Activated naive CD8-positive, alpha-beta T cell treated with anti-CD3 and anti-CD28 coated beads for 36 hours (primary cell): ENCODE results near the gene IL1R1. TPM values are rescaled to one million over a fixed set of nuclear protein-coding genes. Genes with fewer than 3 reads are reported as not detected.

Source experiments
- DNase-seq: peaks from one replicate; pipeline ENCODE4 v3.0.0; 2021
- H3K27ac Mint-ChIP-seq: one replicate; pipeline ENCODE4 v1.8.0; 2022; ENCODE audit warnings: mild to moderate bottlenecking, moderate library complexity, mixed read lengths
- H3K27me3 Mint-ChIP-seq: one replicate; pipeline ENCODE4 v1.8.0; 2022; ENCODE audit warnings: mild to moderate bottlenecking, mixed read lengths
- H3K36me3 Mint-ChIP-seq: one replicate; pipeline ENCODE4 v1.8.0; 2021; ENCODE audit warnings: mild to moderate bottlenecking, mixed read lengths
- H3K4me1 Mint-ChIP-seq: one replicate; pipeline ENCODE4 v1.8.0; 2021; ENCODE audit warnings: mixed read lengths
- H3K4me3 Mint-ChIP-seq: one replicate; pipeline ENCODE4 v1.8.0; 2022; ENCODE audit warnings: mild to moderate bottlenecking, moderate library complexity, mixed read lengths
- H3K9me3 Mint-ChIP-seq: one replicate; pipeline ENCODE4 v1.8.0; 2022; ENCODE audit warnings: mixed read lengths
- total RNA-seq, 2 experiments: library from RNA; stranded (reverse); gene quantifications; one replicate each; pipeline ENCODE4 v1.2.3, GENCODE V29; 2021

The IL1R1 gene
- total RNA-seq, 2 experiments from 2014 or later: 0.70 to 1.2 TPM

- H3K27ac Mint-ChIP-seq: no peak overlapping the region
- H3K9me3 Mint-ChIP-seq: peaks cover 2% of the 10 kb centered on the region
- no peaks in the 10 kb centered on the region for H3K27me3 Mint-ChIP-seq
- no peak overlapping the region for H3K4me3 Mint-ChIP-seq
- peaks cover 8% of the 10 kb centered on the region for H3K36me3 Mint-ChIP-seq
- DNase-seq: no peak
- H3K4me1 Mint-ChIP-seq: no peaks in the 10 kb centered on the region
Measured at GRCh38 chr2:102159295-102159694, 16.7 kb downstream of the IL1R1 start.

- no peaks in the 10 kb centered on the region for H3K36me3 Mint-ChIP-seq
- no peak for DNase-seq
- peaks cover 9% of the 10 kb centered on the region for H3K4me1 Mint-ChIP-seq
- H3K4me3 Mint-ChIP-seq: no peak overlapping the region
- H3K27ac Mint-ChIP-seq: no peak overlapping the region
- no peaks in the 10 kb centered on the region for H3K27me3 Mint-ChIP-seq
- H3K9me3 Mint-ChIP-seq: peaks cover 2% of the 10 kb centered on the region
Measured at GRCh38 chr2:102166189-102166845, 23.8 kb downstream of the IL1R1 start.

GRCh38 chr2:102168026-102168771 is 25.7 kb downstream of the IL1R1 start:
- peaks cover 13% of the 10 kb centered on the region for H3K4me1 Mint-ChIP-seq
- no peaks in the 10 kb centered on the region for H3K36me3 Mint-ChIP-seq
- H3K9me3 Mint-ChIP-seq: no peaks in the 10 kb centered on the region
- H3K27ac Mint-ChIP-seq: no peak overlapping the region
- DNase-seq: no peak
- H3K4me3 Mint-ChIP-seq: no peak overlapping the region
- no peaks in the 10 kb centered on the region for H3K27me3 Mint-ChIP-seq

- no peaks in the 10 kb centered on the region for H3K27me3 Mint-ChIP-seq
- H3K36me3 Mint-ChIP-seq: no peaks in the 10 kb centered on the region
- H3K27ac Mint-ChIP-seq: no peak overlapping the region
- no peaks in the 10 kb centered on the region for H3K9me3 Mint-ChIP-seq
- DNase-seq: no peak
- H3K4me3 Mint-ChIP-seq: no peak overlapping the region
- peaks cover 4% of the 10 kb centered on the region for H3K4me1 Mint-ChIP-seq
Measured at GRCh38 chr2:102171946-102172345, 29.4 kb downstream of the IL1R1 start.

GRCh38 chr2:102172745-102173144 is 30.2 kb downstream of the IL1R1 start:
- Mint-ChIP-seq H3K9me3 (no peaks in the 10 kb centered on the region), H3K4me1 (peaks cover 4% of the 10 kb centered on the region), H3K27me3 (peaks cover 2% of the 10 kb centered on the region), H3K4me3 (no peak overlapping the region), H3K36me3 (no peaks in the 10 kb centered on the region), H3K27ac (no peak overlapping the region)
- no peak for DNase-seq

- Mint-ChIP-seq H3K4me1 (peaks cover 4% of the 10 kb centered on the region), H3K27me3 (peaks cover 7% of the 10 kb centered on the region), H3K36me3 (no peaks in the 10 kb centered on the region), H3K4me3 (no peak overlapping the region), H3K9me3 (no peaks in the 10 kb centered on the region), H3K27ac (no peak overlapping the region)
- no peak for DNase-seq
Measured at GRCh38 chr2:102176172-102176571, 33.6 kb downstream of the IL1R1 start.

GRCh38 chr2:102177814-102178478 is 35.4 kb downstream of the IL1R1 start:
- Mint-ChIP-seq H3K27ac (no peak overlapping the region), H3K4me1 (peaks cover 1% of the 10 kb centered on the region), H3K27me3 (peaks cover 20% of the 10 kb centered on the region), H3K9me3 (no peaks in the 10 kb centered on the region), H3K36me3 (no peaks in the 10 kb centered on the region), H3K4me3 (no peak overlapping the region)
- no peak for DNase-seq

- H3K4me3 Mint-ChIP-seq: no peak overlapping the region
- peaks cover 27% of the 10 kb centered on the region for H3K27me3 Mint-ChIP-seq
- H3K36me3 Mint-ChIP-seq: no peaks in the 10 kb centered on the region
- no peak overlapping the region for H3K27ac Mint-ChIP-seq
- no peak for DNase-seq
- H3K9me3 Mint-ChIP-seq: no peaks in the 10 kb centered on the region
- H3K4me1 Mint-ChIP-seq: no peaks in the 10 kb centered on the region
Measured at GRCh38 chr2:102179061-102179460, 36.5 kb downstream of the IL1R1 start.

GRCh38 chr2:102179788-102180686 is 37.5 kb downstream of the IL1R1 start:
- peaks cover 31% of the 10 kb centered on the region for H3K27me3 Mint-ChIP-seq
- no peaks in the 10 kb centered on the region for H3K4me1 Mint-ChIP-seq
- H3K27ac Mint-ChIP-seq: no peak overlapping the region
- no peak for DNase-seq
- H3K4me3 Mint-ChIP-seq: no peak overlapping the region
- H3K36me3 Mint-ChIP-seq: no peaks in the 10 kb centered on the region
- no peaks in the 10 kb centered on the region for H3K9me3 Mint-ChIP-seq

- H3K9me3 Mint-ChIP-seq: no peaks in the 10 kb centered on the region
- H3K36me3 Mint-ChIP-seq: no peaks in the 10 kb centered on the region
- H3K27ac Mint-ChIP-seq: no peak overlapping the region
- H3K27me3 Mint-ChIP-seq: peaks cover 31% of the 10 kb centered on the region
- no peak for DNase-seq
- H3K4me1 Mint-ChIP-seq: peaks cover 3% of the 10 kb centered on the region
- no peak overlapping the region for H3K4me3 Mint-ChIP-seq
Measured at GRCh38 chr2:102180687-102180999, 38.1 kb downstream of the IL1R1 start.

- Mint-ChIP-seq H3K36me3 (no peaks in the 10 kb centered on the region), H3K9me3 (no peaks in the 10 kb centered on the region), H3K27me3 (peaks cover 31% of the 10 kb centered on the region), H3K4me1 (peaks cover 3% of the 10 kb centered on the region), H3K27ac (no peak overlapping the region), H3K4me3 (no peak overlapping the region)
- DNase-seq: no peak
Measured at GRCh38 chr2:102181376-102181775, 38.8 kb downstream of the IL1R1 start.

GRCh38 chr2:102181919-102182635 is 39.5 kb downstream of the IL1R1 start:
- DNase-seq: no peak
- H3K4me1 Mint-ChIP-seq: peaks cover 7% of the 10 kb centered on the region

GRCh38 chr2:102184018-102184417 is 41.5 kb downstream of the IL1R1 start:
- Mint-ChIP-seq H3K4me3 (no peak overlapping the region), H3K27ac (no peak overlapping the region), H3K36me3 (peaks cover 6% of the 10 kb centered on the region), H3K27me3 (peaks cover 41% of the 10 kb centered on the region), H3K9me3 (peaks cover 6% of the 10 kb centered on the region), H3K4me1 (peaks cover 11% of the 10 kb centered on the region)
- no peak for DNase-seq

More at GRCh38 chr2:102181919-102182635, 39.5 kb downstream of the IL1R1 start:
- Mint-ChIP-seq H3K9me3 (no peaks in the 10 kb centered on the region), H3K36me3 (no peaks in the 10 kb centered on the region), H3K27me3 (peaks cover 31% of the 10 kb centered on the region), H3K4me3 (no peak overlapping the region), H3K27ac (no peak overlapping the region)

GRCh38 chr2:102184568-102184967 is 42.0 kb downstream of the IL1R1 start:
- DNase-seq: no peak
- peaks cover 43% of the 10 kb centered on the region for H3K27me3 Mint-ChIP-seq
- H3K4me3 Mint-ChIP-seq: no peak overlapping the region
- peaks cover 11% of the 10 kb centered on the region for H3K4me1 Mint-ChIP-seq
- peaks cover 6% of the 10 kb centered on the region for H3K36me3 Mint-ChIP-seq
- H3K27ac Mint-ChIP-seq: no peak overlapping the region
- peaks cover 6% of the 10 kb centered on the region for H3K9me3 Mint-ChIP-seq
